ENCODE measurements around the gene HLA-F.

HLA-F gene

DNA sequence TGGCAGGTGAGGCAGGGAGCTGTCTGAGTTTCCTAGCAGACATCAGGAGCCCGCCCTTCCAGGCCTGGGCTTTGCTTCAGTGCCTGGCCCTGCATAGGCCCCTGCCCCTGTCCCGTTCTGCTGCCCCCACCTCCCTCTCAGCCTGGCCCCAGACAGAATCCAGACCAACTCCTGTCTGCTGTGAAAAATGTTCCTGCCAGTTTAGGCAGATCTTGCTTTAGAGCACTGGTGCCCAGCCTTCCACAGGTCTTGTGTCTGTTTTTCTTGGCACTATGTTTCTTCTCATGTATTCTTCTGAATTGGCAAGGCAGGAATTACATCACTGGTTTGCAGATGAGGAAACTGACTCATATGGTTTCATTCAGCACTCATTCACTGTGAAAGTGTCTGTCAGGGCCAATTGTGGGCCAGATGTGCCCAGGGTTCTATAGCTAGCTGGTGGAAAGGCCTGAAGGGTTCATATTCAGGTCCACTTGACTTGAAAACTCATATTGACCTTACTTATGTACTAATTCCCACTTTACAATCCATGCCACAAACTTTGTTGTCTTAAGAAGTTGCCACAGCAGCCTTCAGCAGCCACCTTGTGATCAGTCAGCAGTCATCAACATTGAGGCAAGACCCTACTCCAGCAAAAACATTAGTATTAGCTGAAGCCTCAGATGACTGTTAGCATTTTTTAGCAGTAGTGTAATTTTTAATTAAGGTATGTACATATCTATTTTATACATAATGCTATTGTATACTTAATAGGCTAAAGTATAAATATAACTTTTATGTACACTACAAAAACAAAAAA is 40.5 kb downstream of the HLA-F start:
- no peak for DNase-seq (ENCODE audit: low read depth)

GRCh38 chr6:29764422-29765196 is 41.4 kb downstream of the HLA-F start:
- no peak for DNase-seq (ENCODE audit: low read depth)

DNA sequence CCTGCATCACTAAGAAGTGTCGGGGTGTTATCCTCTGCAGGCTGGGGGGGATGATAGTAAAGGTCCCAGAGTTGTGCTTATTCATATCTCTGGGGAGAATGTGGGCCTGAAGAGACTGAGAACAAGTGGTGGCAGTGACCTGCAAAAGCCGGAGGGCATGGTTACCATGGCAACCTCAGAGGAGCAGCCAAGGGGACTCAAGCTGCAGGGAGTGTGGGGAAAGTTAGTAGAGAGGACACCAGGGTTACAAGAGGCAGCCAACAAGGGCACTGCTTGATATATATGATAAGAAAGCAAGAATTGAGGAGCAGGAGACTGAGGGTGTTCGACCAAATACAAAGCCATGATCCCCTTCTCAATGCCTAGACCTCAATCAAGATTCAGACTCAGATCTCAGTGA is 46.1 kb downstream of the HLA-F start:
- no peak for DNase-seq (ENCODE audit: low read depth)

DNA sequence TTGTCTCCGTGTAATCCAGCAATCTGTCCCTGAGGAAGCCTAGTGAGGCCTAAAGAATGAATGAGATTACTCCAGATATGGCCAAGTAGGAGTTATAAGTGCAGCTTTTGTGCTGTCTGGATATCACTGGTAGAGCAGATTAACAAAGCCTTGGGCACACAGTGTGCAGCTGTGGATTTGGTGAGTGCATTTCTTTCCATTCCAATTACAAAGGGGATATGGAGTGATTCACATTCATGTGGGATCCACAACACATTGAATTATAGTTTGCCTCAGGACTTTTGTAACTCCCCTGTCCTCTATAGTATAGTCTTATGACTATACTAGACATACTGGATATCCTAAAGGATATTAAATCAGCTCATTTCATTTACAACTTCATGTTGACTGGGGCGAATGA is 47.1 kb downstream of the HLA-F start:
- no peak for DNase-seq (ENCODE audit: low read depth)

GRCh38 chr6:29776684-29777083 is 53.5 kb downstream of the HLA-F start:
- DNase-seq (ENCODE audit: low read depth) = no peak

Data from stimulated activated CD8-positive, alpha-beta memory T cell treated with anti-CD3 and anti-CD28 coated beads, Interleukin-4, amount 100 ng/mL, for 24 hours (primary cell).